Central memory CD8-positive, alpha-beta T cell (primary cell): ENCODE measurements around the gene PGM1.

ENCODE experiments used
- ATAC-seq: fragments of 150-1000 bp; cut with Tn5 transposase; replicated peaks from 2 replicates; pipeline ENCODE4 v1.10.0; 2022; ENCODE audit warnings: mild to moderate bottlenecking, moderate FRiP score, moderate number of reproducible peaks; ENCODE audit not compliant: poor library complexity, severe bottlenecking; ENCODE audit errors: extremely low read depth
- DNase-seq, 2 donors: peaks; one replicate each; pipeline ENCODE4 v3.0.0; 2021; ENCODE audit warnings: low spot score in 2 of 2
- H3K27ac Mint-ChIP-seq: one replicate; pipeline ENCODE4 v1.8.0; 2022; ENCODE audit warnings: low read depth, mild to moderate bottlenecking, moderate library complexity, mixed read lengths
- H3K27me3 Mint-ChIP-seq: one replicate; pipeline ENCODE4 v1.8.0; 2022; ENCODE audit warnings: mixed read lengths
- H3K36me3 Mint-ChIP-seq: one replicate; pipeline ENCODE4 v1.8.0; 2022; ENCODE audit warnings: mild to moderate bottlenecking, moderate library complexity, mixed read lengths; ENCODE audit not compliant: insufficient read depth
- H3K4me1 Mint-ChIP-seq: one replicate; pipeline ENCODE4 v1.8.0; 2022; ENCODE audit warnings: mixed read lengths
- H3K4me3 Mint-ChIP-seq: one replicate; pipeline ENCODE4 v1.8.0; 2022; ENCODE audit warnings: mild to moderate bottlenecking, moderate library complexity, mixed read lengths
- H3K9me3 Mint-ChIP-seq: one replicate; pipeline ENCODE4 v1.8.0; 2022; ENCODE audit warnings: mixed read lengths

Gene PGM1

GRCh38 chr1:63678200-63678599 is 85.0 kb downstream of the PGM1 start:
- Mint-ChIP-seq H3K9me3 (no peaks in the 10 kb centered on the region), H3K27ac (no peak overlapping the region), H3K4me1 (no peaks in the 10 kb centered on the region), H3K36me3 (no peaks in the 10 kb centered on the region), H3K27me3 (peaks cover 15% of the 10 kb centered on the region), H3K4me3 (no peak overlapping the region)
- no peak for DNase-seq
- ATAC-seq = no peak

- Mint-ChIP-seq H3K27ac (no peak overlapping the region), H3K9me3 (no peaks in the 10 kb centered on the region), H3K27me3 (peaks cover 15% of the 10 kb centered on the region), H3K36me3 (no peaks in the 10 kb centered on the region), H3K4me1 (no peaks in the 10 kb centered on the region), H3K4me3 (no peak overlapping the region)
- DNase-seq = no peak
- no peak for ATAC-seq
These were observed 85.9 kb downstream of the PGM1 start for GRCh38 chr1:63679076-63679475.

- no peak overlapping the region for H3K27ac Mint-ChIP-seq
These were observed 86.4 kb downstream of the PGM1 start for GRCh38 chr1:63679589-63679988.

GRCh38 chr1:63682936-63683335 is 89.7 kb downstream of the PGM1 start:
- DNase-seq (no peak), ATAC-seq (no peak)
- no peaks in the 10 kb centered on the region for H3K9me3 Mint-ChIP-seq
- H3K4me1 Mint-ChIP-seq = no peaks in the 10 kb centered on the region
- H3K27ac Mint-ChIP-seq = no peak overlapping the region
- H3K27me3 Mint-ChIP-seq = peaks cover 12% of the 10 kb centered on the region
- H3K36me3 Mint-ChIP-seq = no peaks in the 10 kb centered on the region
- no peak overlapping the region for H3K4me3 Mint-ChIP-seq

More at GRCh38 chr1:63679589-63679988, 86.4 kb downstream of the PGM1 start:
- no peak overlapping the region for H3K4me3 Mint-ChIP-seq
- peaks cover 15% of the 10 kb centered on the region for H3K27me3 Mint-ChIP-seq
- no peaks in the 10 kb centered on the region for H3K36me3 Mint-ChIP-seq
- ATAC-seq (no peak), DNase-seq (no peak)
- H3K9me3 Mint-ChIP-seq = no peaks in the 10 kb centered on the region
- H3K4me1 Mint-ChIP-seq = no peaks in the 10 kb centered on the region

- Mint-ChIP-seq H3K27ac (no peak overlapping the region), H3K27me3 (peaks cover 6% of the 10 kb centered on the region), H3K9me3 (no peaks in the 10 kb centered on the region), H3K36me3 (no peaks in the 10 kb centered on the region), H3K4me3 (no peak overlapping the region), H3K4me1 (no peaks in the 10 kb centered on the region)
- ATAC-seq (no peak), DNase-seq (no peak)
These were observed 90.5 kb downstream of the PGM1 start for GRCh38 chr1:63683759-63684158.

GRCh38 chr1:63686696-63687095 is 93.5 kb downstream of the PGM1 start:
- Mint-ChIP-seq H3K27ac (no peak overlapping the region), H3K4me3 (no peak overlapping the region), H3K9me3 (no peaks in the 10 kb centered on the region), H3K36me3 (no peaks in the 10 kb centered on the region), H3K4me1 (no peaks in the 10 kb centered on the region), H3K27me3 (peaks cover 6% of the 10 kb centered on the region)
- no peak for DNase-seq
- no peak for ATAC-seq

GRCh38 chr1:63688302-63688890 is 95.2 kb downstream of the PGM1 start:
- Mint-ChIP-seq H3K9me3 (no peaks in the 10 kb centered on the region), H3K27me3 (peaks cover 6% of the 10 kb centered on the region), H3K4me1 (no peaks in the 10 kb centered on the region), H3K4me3 (no peak overlapping the region), H3K36me3 (no peaks in the 10 kb centered on the region), H3K27ac (no peak overlapping the region)
- DNase-seq (no peak), ATAC-seq (no peak)

- no peak for DNase-seq
- no peak overlapping the region for H3K4me3 Mint-ChIP-seq
These were observed 97.9 kb downstream of the PGM1 start for GRCh38 chr1:63690966-63691700.

GRCh38 chr1:63691701-63692425 is 98.7 kb downstream of the PGM1 start:
- ATAC-seq (no peak), DNase-seq (no peak)
- Mint-ChIP-seq H3K27ac (no peak overlapping the region), H3K9me3 (no peaks in the 10 kb centered on the region), H3K4me1 (no peaks in the 10 kb centered on the region), H3K36me3 (no peaks in the 10 kb centered on the region), H3K27me3 (no peaks in the 10 kb centered on the region), H3K4me3 (no peak overlapping the region)

More at GRCh38 chr1:63690966-63691700, 97.9 kb downstream of the PGM1 start:
- no peaks in the 10 kb centered on the region for H3K4me1 Mint-ChIP-seq
- H3K27me3 Mint-ChIP-seq = peaks cover 5% of the 10 kb centered on the region
- H3K27ac Mint-ChIP-seq = no peak overlapping the region
- H3K36me3 Mint-ChIP-seq = no peaks in the 10 kb centered on the region
- ATAC-seq = no peak
- H3K9me3 Mint-ChIP-seq = no peaks in the 10 kb centered on the region

GRCh38 chr1:63693944-63694571 is 100.8 kb downstream of the PGM1 start:
- Mint-ChIP-seq H3K27ac (no peak overlapping the region), H3K9me3 (no peaks in the 10 kb centered on the region), H3K36me3 (no peaks in the 10 kb centered on the region), H3K4me1 (no peaks in the 10 kb centered on the region), H3K27me3 (no peaks in the 10 kb centered on the region), H3K4me3 (no peak overlapping the region)
- ATAC-seq = no peak
- no peak for DNase-seq

- ATAC-seq (no peak), DNase-seq (no peak)
- Mint-ChIP-seq H3K27ac (no peak overlapping the region), H3K36me3 (no peaks in the 10 kb centered on the region), H3K9me3 (no peaks in the 10 kb centered on the region), H3K4me1 (no peaks in the 10 kb centered on the region), H3K27me3 (peaks cover 20% of the 10 kb centered on the region), H3K4me3 (no peak overlapping the region)
These were observed 105.0 kb downstream of the PGM1 start for GRCh38 chr1:63698001-63698838.

GRCh38 chr1:63701187-63701586 is 108.0 kb downstream of the PGM1 start:
- DNase-seq = no peak
- H3K4me1 Mint-ChIP-seq = no peaks in the 10 kb centered on the region
- ATAC-seq = no peak
- peaks cover 25% of the 10 kb centered on the region for H3K27me3 Mint-ChIP-seq
- no peak overlapping the region for H3K4me3 Mint-ChIP-seq
- no peak overlapping the region for H3K27ac Mint-ChIP-seq
- H3K9me3 Mint-ChIP-seq = no peaks in the 10 kb centered on the region
- H3K36me3 Mint-ChIP-seq = no peaks in the 10 kb centered on the region
